HEK293 (cell line): ENCODE results near the gene LYZL4.

Source experiments
- CTCF ChIA-PET: fragments of 350-600 bp; formaldehyde crosslinking; extraction: SDS; loops from one replicate; lab custom pipeline; 2021; ENCODE audit warnings: antibody characterized with exemption; lab: Yijun Ruan, JAX
- POLR2A ChIA-PET: fragments of 300-600 bp; formaldehyde crosslinking; extraction: SDS; loops from one replicate; lab custom pipeline; 2020; ENCODE audit warnings: antibody characterized with exemption, inconsistent platforms; lab: Yijun Ruan, JAX
- H3K27ac ChIP-seq: fragments of 200-500 bp; sonication (Bioruptor generic); 2 replicates; pipeline ENCODE4 v1.5.1; 2014; ENCODE audit warnings: low read depth, low read length, control low read depth, inconsistent platforms; ENCODE audit errors: extremely low read depth
- H3K36me3 ChIP-seq, 2 experiments: fragments of 200-500 bp in 1 of 2; sonication (Bioruptor generic) in 1 of 2; 1 replicate in 1 of 2; 2 replicates in 1 of 2; pipeline ENCODE4 v1.5.1; 2014 to 2017; ENCODE audit warnings: inconsistent platforms in 2 of 2, low read length in 2 of 2; ENCODE audit not compliant: control insufficient read depth in 2 of 2, insufficient read depth in 1 of 2
- H3K4me1 ChIP-seq: fragments of 200-500 bp; sonication (Bioruptor generic); 2 replicates; pipeline ENCODE4 v1.5.1; 2014; ENCODE audit warnings: mild to moderate bottlenecking, low read length, inconsistent platforms; ENCODE audit not compliant: control insufficient read depth, insufficient read depth
- H3K4me3 ChIP-seq: 2 replicates; pipeline ENCODE4 v1.5.1; 2011; ENCODE audit warnings: low read depth, mild to moderate bottlenecking, control low read depth, low read length, moderate library complexity
- H3K9me3 ChIP-seq: fragments of 200-500 bp; sonication (Bioruptor generic); 2 replicates; pipeline ENCODE4 v1.5.1; 2014; ENCODE audit warnings: low read depth, low read length, inconsistent platforms; ENCODE audit not compliant: control insufficient read depth, insufficient read depth
- TCF7L2 ChIP-seq: IDR thresholded peaks from 2 replicates; pipeline ENCODE4 v1.6.1; 2011; ENCODE audit warnings: low read depth, mild to moderate bottlenecking, inconsistent platforms, low read length, moderate library complexity, borderline replicate concordance
- ZBTB1 ChIP-seq: fragments of 450-650 bp; formaldehyde crosslinking; IDR thresholded peaks from 2 replicates; pipeline ENCODE4 v1.5.1; 2016; ENCODE audit warnings: missing biosample characterization, missing genetic modification characterization
- ZBTB44 ChIP-seq: fragments of 450-650 bp; IDR thresholded peaks from 2 replicates; pipeline ENCODE4 v1.5.1; 2018; ENCODE audit warnings: missing biosample characterization, mild to moderate bottlenecking, missing genetic modification characterization
- ZNF140 ChIP-seq: fragments of 450-650 bp; formaldehyde crosslinking; IDR thresholded peaks from 2 replicates; pipeline ENCODE4 v1.5.1; 2016; ENCODE audit warnings: missing biosample characterization, missing genetic modification characterization
- ZNF175 ChIP-seq: fragments of 450-650 bp; formaldehyde crosslinking; IDR thresholded peaks from 2 replicates; pipeline ENCODE4 v1.5.1; 2016; ENCODE audit warnings: missing biosample characterization, missing genetic modification characterization
- ZNF211 ChIP-seq: fragments of 450-650 bp; formaldehyde crosslinking; IDR thresholded peaks from 2 replicates; pipeline ENCODE4 v1.5.1; 2016; ENCODE audit warnings: low read depth, missing biosample characterization, missing genetic modification characterization
- ZNF214 ChIP-seq: fragments of 450-650 bp; formaldehyde crosslinking; IDR thresholded peaks from 2 replicates; pipeline ENCODE4 v1.5.1; 2017; ENCODE audit warnings: missing biosample characterization, mild to moderate bottlenecking, missing genetic modification characterization, borderline replicate concordance
- ZNF274 ChIP-seq, 2 experiments: fragments of 200-500 bp in 1 of 2; fragments of 450-650 bp in 1 of 2; sonication (Bioruptor generic) in 1 of 2; formaldehyde crosslinking in 1 of 2; IDR thresholded peaks; 2 replicates each; pipeline versions ENCODE4 v1.5.1 to v1.6.1; 2014 to 2016; ENCODE audit warnings: borderline replicate concordance in 1 of 2, inconsistent platforms in 1 of 2, low read length in 1 of 2, missing biosample characterization in 1 of 2, missing genetic modification characterization in 1 of 2
- ZNF324 ChIP-seq: fragments of 450-650 bp; formaldehyde crosslinking; IDR thresholded peaks from 2 replicates; pipeline ENCODE4 v1.5.1; 2016; ENCODE audit warnings: missing biosample characterization, missing genetic modification characterization
- ZNF37A ChIP-seq: fragments of 450-650 bp; IDR thresholded peaks from 2 replicates; pipeline ENCODE4 v1.5.1; 2018; ENCODE audit warnings: missing biosample characterization, missing genetic modification characterization
- ZNF416 ChIP-seq: fragments of 450-650 bp; formaldehyde crosslinking; IDR thresholded peaks from 2 replicates; pipeline ENCODE4 v1.5.1; 2016; ENCODE audit warnings: missing biosample characterization, missing genetic modification characterization
- ZNF423 ChIP-seq: fragments of 450-650 bp; formaldehyde crosslinking; IDR thresholded peaks from 2 replicates; pipeline ENCODE4 v1.5.1; 2016; ENCODE audit warnings: missing biosample characterization, missing genetic modification characterization
- ZNF426 ChIP-seq: fragments of 450-650 bp; formaldehyde crosslinking; IDR thresholded peaks from 2 replicates; pipeline ENCODE4 v1.5.1; 2017; ENCODE audit warnings: missing biosample characterization, missing genetic modification characterization, mild to moderate bottlenecking, inconsistent platforms, moderate library complexity
- ZNF521 ChIP-seq: fragments of 450-650 bp; formaldehyde crosslinking; IDR thresholded peaks from 2 replicates; pipeline ENCODE4 v1.5.1; 2017; ENCODE audit warnings: missing biosample characterization, mild to moderate bottlenecking, missing genetic modification characterization
- ZNF555 ChIP-seq: fragments of 450-650 bp; formaldehyde crosslinking; conservative IDR thresholded peaks from 2 replicates; pipeline ENCODE4 v1.5.1; 2017; ENCODE audit warnings: missing biosample characterization, mild to moderate bottlenecking, missing genetic modification characterization, inconsistent platforms
- ZNF560 ChIP-seq: fragments of 450-650 bp; formaldehyde crosslinking; IDR thresholded peaks from 2 replicates; pipeline ENCODE4 v1.5.1; 2017; ENCODE audit warnings: missing biosample characterization, missing genetic modification characterization, borderline replicate concordance
- ZNF600 ChIP-seq: fragments of 450-650 bp; formaldehyde crosslinking; IDR thresholded peaks from 2 replicates; pipeline ENCODE4 v1.5.1; 2016; ENCODE audit warnings: missing biosample characterization, missing genetic modification characterization
- ZNF610 ChIP-seq: fragments of 450-650 bp; formaldehyde crosslinking; IDR thresholded peaks from 2 replicates; pipeline ENCODE4 v1.5.1; 2016; ENCODE audit warnings: missing biosample characterization, missing genetic modification characterization, borderline replicate concordance
- ZNF629 ChIP-seq: fragments of 450-650 bp; formaldehyde crosslinking; IDR thresholded peaks from 2 replicates; pipeline ENCODE4 v1.5.1; 2017; ENCODE audit warnings: missing biosample characterization, missing genetic modification characterization
- ZNF707 ChIP-seq: fragments of 450-650 bp; formaldehyde crosslinking; IDR thresholded peaks from 2 replicates; pipeline ENCODE4 v1.5.1; 2016; ENCODE audit warnings: missing biosample characterization, missing genetic modification characterization
- ZNF777 ChIP-seq: fragments of 450-650 bp; formaldehyde crosslinking; IDR thresholded peaks from 2 replicates; pipeline ENCODE4 v1.5.1; 2017; ENCODE audit warnings: missing biosample characterization, missing genetic modification characterization, borderline replicate concordance
- TF ChIP-seq, protein P1 (sequence below): fragments of 450-650 bp; formaldehyde crosslinking; IDR thresholded peaks from 2 replicates; pipeline ENCODE4 v1.5.1; 2016; ENCODE audit warnings: missing biosample characterization, missing genetic modification characterization
- TF ChIP-seq, protein P2 (sequence below): fragments of 450-650 bp; formaldehyde crosslinking; IDR thresholded peaks from 2 replicates; pipeline ENCODE4 v1.5.1; 2017; ENCODE audit warnings: missing biosample characterization, missing genetic modification characterization

LYZL4 gene, protein sequence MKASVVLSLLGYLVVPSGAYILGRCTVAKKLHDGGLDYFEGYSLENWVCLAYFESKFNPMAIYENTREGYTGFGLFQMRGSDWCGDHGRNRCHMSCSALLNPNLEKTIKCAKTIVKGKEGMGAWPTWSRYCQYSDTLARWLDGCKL

GRCh38 chr3:42410370-42411131 lies at the start of gene LYZL4:
Gene LYZL4 (minus strand): TSS chr3:42410610. CDS start chr3:42407251, 3,359 bp downstream.
- ChIA-PET POLR2A (no interaction called here), CTCF (no interaction called here)
- Histone ChIP-seq H3K4me1 (no peaks in the 10 kb centered on the region), H3K36me3 (no peaks in the 10 kb centered on the region)
- TF ChIP-seq, protein P1, sequence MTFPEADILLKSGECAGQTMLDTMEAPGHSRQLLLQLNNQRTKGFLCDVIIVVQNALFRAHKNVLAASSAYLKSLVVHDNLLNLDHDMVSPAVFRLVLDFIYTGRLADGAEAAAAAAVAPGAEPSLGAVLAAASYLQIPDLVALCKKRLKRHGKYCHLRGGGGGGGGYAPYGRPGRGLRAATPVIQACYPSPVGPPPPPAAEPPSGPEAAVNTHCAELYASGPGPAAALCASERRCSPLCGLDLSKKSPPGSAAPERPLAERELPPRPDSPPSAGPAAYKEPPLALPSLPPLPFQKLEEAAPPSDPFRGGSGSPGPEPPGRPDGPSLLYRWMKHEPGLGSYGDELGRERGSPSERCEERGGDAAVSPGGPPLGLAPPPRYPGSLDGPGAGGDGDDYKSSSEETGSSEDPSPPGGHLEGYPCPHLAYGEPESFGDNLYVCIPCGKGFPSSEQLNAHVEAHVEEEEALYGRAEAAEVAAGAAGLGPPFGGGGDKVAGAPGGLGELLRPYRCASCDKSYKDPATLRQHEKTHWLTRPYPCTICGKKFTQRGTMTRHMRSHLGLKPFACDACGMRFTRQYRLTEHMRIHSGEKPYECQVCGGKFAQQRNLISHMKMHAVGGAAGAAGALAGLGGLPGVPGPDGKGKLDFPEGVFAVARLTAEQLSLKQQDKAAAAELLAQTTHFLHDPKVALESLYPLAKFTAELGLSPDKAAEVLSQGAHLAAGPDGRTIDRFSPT, result no peak
- no peak for TF ChIP-seq ZNF37A (tag by site-specific recombination)
- TF ChIP-seq TCF7L2, result no peak
- TF ChIP-seq ZNF560 (tag by site-specific recombination), result no peak
- TF ChIP-seq ZNF211 (tag by site-specific recombination), result no peak
- no peak for TF ChIP-seq ZNF274 (IDR thresholded peaks at IDR 0.05; ENCODE audit: low read length)
- TF ChIP-seq ZNF274 (tag by site-specific recombination; IDR thresholded peaks at IDR 0.05; ENCODE audit: borderline replicate concordance), result no peak
- no peak for TF ChIP-seq ZNF140 (tag by site-specific recombination)
- no peak for TF ChIP-seq ZBTB44 (tag by site-specific recombination)
- TF ChIP-seq, all 188 proteins: peak for 0
- Histone ChIP-seq H3K9me3 (no peaks in the 10 kb centered on the region), H3K27ac (no peak within 1 kb of the TSS), H3K4me3 (no peak within 1 kb of the TSS)

DNA sequence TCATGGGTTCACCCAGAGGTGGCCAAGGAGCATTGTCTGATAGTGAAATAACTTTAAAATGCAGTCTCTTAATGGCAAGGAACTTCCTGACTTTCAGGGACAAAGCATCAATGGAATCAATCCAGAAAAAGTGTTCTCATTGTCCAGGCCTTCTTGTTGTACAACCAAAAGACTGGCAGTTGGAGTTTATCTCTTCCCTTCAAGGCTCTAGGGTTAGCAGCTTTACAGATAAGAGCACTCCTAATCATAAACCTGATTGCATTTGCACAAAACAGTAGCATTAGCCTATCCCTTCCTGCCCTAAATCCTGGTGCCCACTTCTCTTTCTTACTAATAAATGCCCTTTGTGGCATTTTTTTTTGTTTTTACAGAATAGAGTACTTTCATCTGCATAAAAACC lies 48.7 kb upstream of the LYZL4 start:
- Histone ChIP-seq H3K27ac (no peak overlapping the region), H3K4me3 (no peak overlapping the region), H3K36me3 (no peaks in the 10 kb centered on the region), H3K4me1 (no peaks in the 10 kb centered on the region), H3K9me3 (no peaks in the 10 kb centered on the region)
- POLR2A ChIA-PET, result no interaction called here
- CTCF ChIA-PET, result no interaction called here
- TF ChIP-seq ZNF214 (tag by site-specific recombination), result no peak
- TF ChIP-seq ZNF426 (tag by site-specific recombination), result no peak
- TF ChIP-seq ZNF521 (tag by site-specific recombination), result no peak
- no peak for TF ChIP-seq ZNF600 (tag by site-specific recombination)
- no peak for TF ChIP-seq ZNF416 (tag by site-specific recombination)
- no peak for TF ChIP-seq ZNF610 (tag by site-specific recombination)

- H3K4me3 ChIP-seq, result no peak overlapping the region
- no peak for TF ChIP-seq ZNF175 (tag by site-specific recombination)
- TF ChIP-seq ZBTB1 (tag by site-specific recombination), result no peak
- TF ChIP-seq ZNF555 (tag by site-specific recombination), result no peak
- no peak for TF ChIP-seq ZNF629 (tag by site-specific recombination)
- TF ChIP-seq ZNF423 (tag by site-specific recombination), result no peak
- TF ChIP-seq TCF7L2, result no peak
- TF ChIP-seq ZNF324 (tag by site-specific recombination), result no peak
- no peak for TF ChIP-seq ZNF707 (tag by site-specific recombination)
- no peak for TF ChIP-seq ZNF777
- TF ChIP-seq, protein P2, sequence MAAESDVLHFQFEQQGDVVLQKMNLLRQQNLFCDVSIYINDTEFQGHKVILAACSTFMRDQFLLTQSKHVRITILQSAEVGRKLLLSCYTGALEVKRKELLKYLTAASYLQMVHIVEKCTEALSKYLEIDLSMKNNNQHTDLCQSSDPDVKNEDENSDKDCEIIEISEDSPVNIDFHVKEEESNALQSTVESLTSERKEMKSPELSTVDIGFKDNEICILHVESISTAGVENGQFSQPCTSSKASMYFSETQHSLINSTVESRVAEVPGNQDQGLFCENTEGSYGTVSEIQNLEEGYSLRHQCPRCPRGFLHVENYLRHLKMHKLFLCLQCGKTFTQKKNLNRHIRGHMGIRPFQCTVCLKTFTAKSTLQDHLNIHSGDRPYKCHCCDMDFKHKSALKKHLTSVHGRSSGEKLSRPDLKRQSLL (tag by site-specific recombination), result no peak
Observed at GRCh38 chr3:42456211-42456610, 45.8 kb upstream of the LYZL4 start.

More at GRCh38 chr3:42456211-42456610, 45.8 kb upstream of the LYZL4 start:
- H3K27ac ChIP-seq, result no peak overlapping the region
- CTCF ChIA-PET, result interaction anchor here (0.7 to 1.0 kb wide), 2 partner anchors 145 to 195 kb away, joined by 3 read pairs; no protein-coding TSS in a partner anchor
- POLR2A ChIA-PET, result no interaction called here
- H3K36me3 ChIP-seq, result no peaks in the 10 kb centered on the region
- no peaks in the 10 kb centered on the region for H3K9me3 ChIP-seq
- H3K4me1 ChIP-seq, result no peaks in the 10 kb centered on the region
